Measurements from ENCODE around the gene VPS35L.
A peak's percentile ranks its signal among the peaks of the same experiment; 100 is the strongest.
"Not testable (repeated sequence)": the region's sequence is repeated elsewhere in the genome, so short reads cannot be mapped to it uniquely, and the experiment has no call there.

Gene VPS35L

GRCh38 chr16:19716728-19717127, 161.2 kb downstream of the VPS35L start:
- DNase-seq = not testable (repeated sequence)

- no peak for DNase-seq
These were observed 161.8 kb downstream of the VPS35L start for GRCh38 chr16:19717314-19717713.

GRCh38 chr16:19717741-19718623, 162.5 kb downstream of the VPS35L start, which contains the start of the genes IQCK and KNOP1:
Gene IQCK, plus strand, starts transcription at chr16:19718271. Its CDS starts 36 bp downstream, at chr16:19718307.
Gene KNOP1, minus strand, starts transcription at chr16:19718227. Its CDS starts 3,192 bp downstream, at chr16:19715035.
- peak; percentile 89 for DNase-seq

GRCh38 chr16:19718624-19718965, 163.1 kb downstream of the VPS35L start:
- peak; percentile 32 for DNase-seq

GRCh38 chr16:19722269-19722952, 166.9 kb downstream of the VPS35L start:
- peak; percentile 87 for DNase-seq

GRCh38 chr16:19722981-19723380, 167.5 kb downstream of the VPS35L start:
- DNase-seq = peak; percentile 8

- no peak for DNase-seq
These were observed 173.1 kb downstream of the VPS35L start for GRCh38 chr16:19728636-19728965.

GRCh38 chr16:19733551-19733950, 178.0 kb downstream of the VPS35L start:
- DNase-seq = no peak

- DNase-seq = no peak
These were observed 179.8 kb downstream of the VPS35L start for GRCh38 chr16:19735074-19735867.

- DNase-seq = no peak
These were observed 182.0 kb downstream of the VPS35L start for GRCh38 chr16:19737306-19738038.

- no peak for DNase-seq
These were observed 185.9 kb downstream of the VPS35L start for GRCh38 chr16:19741354-19741753.

GRCh38 chr16:19743816-19744159, 188.3 kb downstream of the VPS35L start:
- no peak for DNase-seq

- DNase-seq = no peak
These were observed 189.2 kb downstream of the VPS35L start for GRCh38 chr16:19744670-19745069.

GRCh38 chr16:19745286-19746010, 189.9 kb downstream of the VPS35L start:
- no peak for DNase-seq

- DNase-seq = peak; percentile 19
These were observed 191.1 kb downstream of the VPS35L start for GRCh38 chr16:19746561-19746960.

- no peak for DNase-seq
These were observed 193.1 kb downstream of the VPS35L start for GRCh38 chr16:19748389-19749168.

GRCh38 chr16:19749571-19750080, 194.1 kb downstream of the VPS35L start:
- no peak for DNase-seq

All from OCI-M1 (cell line).